ENCODE measurements around the gene S100A6.
"Not testable (repeated sequence)": the region's sequence is repeated elsewhere in the genome, so short reads cannot be mapped to it uniquely, and the experiment has no call there.

S100A6 gene

GRCh38 chr1:153535242-153536011 lies at the start of gene S100A6:
S100A6 (minus strand) TSS chr1:153535991; CDS start chr1:153535339, 652 bp downstream.
- DNase-seq (ENCODE audit: low read depth in 2 of 2): peak in 1 of 2 donors; percentile 21

- no peak for DNase-seq (ENCODE audit: low read depth in 2 of 2)
These were observed 49.2 kb upstream of the S100A6 start for GRCh38 chr1:153585006-153585405.

GRCh38 chr1:153583976-153584375 lies 48.2 kb upstream of the S100A6 start:
- DNase-seq (ENCODE audit: low read depth in 2 of 2): no peak

GRCh38 chr1:153583514-153583913 lies 47.7 kb upstream of the S100A6 start:
- not testable (repeated sequence) for DNase-seq (ENCODE audit: low read depth in 2 of 2)

GRCh38 chr1:153582836-153583235 lies 47.0 kb upstream of the S100A6 start:
- DNase-seq (ENCODE audit: low read depth in 2 of 2): not testable (repeated sequence)

- DNase-seq (ENCODE audit: low read depth in 2 of 2): no peak
These were observed 43.1 kb upstream of the S100A6 start for GRCh38 chr1:153578936-153579335.

- no peak for DNase-seq (ENCODE audit: low read depth in 2 of 2)
These were observed 42.7 kb upstream of the S100A6 start for GRCh38 chr1:153578490-153578889.

- DNase-seq (ENCODE audit: low read depth in 2 of 2): no peak
These were observed 41.8 kb upstream of the S100A6 start for GRCh38 chr1:153577624-153578051.

GRCh38 chr1:153577138-153577537 lies 41.3 kb upstream of the S100A6 start:
- no peak for DNase-seq (ENCODE audit: low read depth in 2 of 2)

GRCh38 chr1:153575497-153575896 lies 39.7 kb upstream of the S100A6 start:
- DNase-seq (ENCODE audit: low read depth in 2 of 2): not testable (repeated sequence)

GRCh38 chr1:153575081-153575491 lies 39.3 kb upstream of the S100A6 start:
- DNase-seq (ENCODE audit: low read depth in 2 of 2): not testable (repeated sequence)

- no peak for DNase-seq (ENCODE audit: low read depth in 2 of 2)
These were observed 37.6 kb upstream of the S100A6 start for GRCh38 chr1:153573351-153573750.

- DNase-seq (ENCODE audit: low read depth in 2 of 2): peak in 1 of 2 donors; percentile 55
These were observed 36.8 kb upstream of the S100A6 start for GRCh38 chr1:153572569-153573015.

GRCh38 chr1:153571706-153572105 lies 35.9 kb upstream of the S100A6 start:
- DNase-seq (ENCODE audit: low read depth in 2 of 2): no peak

GRCh38 chr1:153570874-153571273 lies 35.1 kb upstream of the S100A6 start:
- no peak for DNase-seq (ENCODE audit: low read depth in 2 of 2)

GRCh38 chr1:153569465-153569864 lies 33.7 kb upstream of the S100A6 start:
- DNase-seq (ENCODE audit: low read depth in 2 of 2): no peak

GRCh38 chr1:153568367-153569099 lies 32.7 kb upstream of the S100A6 start:
- DNase-seq (ENCODE audit: low read depth in 2 of 2): peak; percentile 69 to 80

- peak; percentile 33 to 72 for DNase-seq (ENCODE audit: low read depth in 2 of 2)
These were observed 32.0 kb upstream of the S100A6 start for GRCh38 chr1:153567621-153568366.

- peak; percentile 86 to 88 for DNase-seq (ENCODE audit: low read depth in 2 of 2)
These were observed 30.9 kb upstream of the S100A6 start for GRCh38 chr1:153566414-153567371.

- peak; percentile 41 to 61 for DNase-seq (ENCODE audit: low read depth in 2 of 2)
These were observed 30.0 kb upstream of the S100A6 start, which contains the start of gene S100A2 for GRCh38 chr1:153565529-153566374. S100A2 (minus strand) TSS chr1:153565844; CDS start chr1:153563877, 1,967 bp downstream.

All from stimulated activated CD8-positive, alpha-beta memory T cell treated with anti-CD3 and anti-CD28 coated beads, Interleukin-15, amount 100 ng/mL, for 48 hours (primary cell).